Smooth muscle cell (in vitro differentiated cells): Measurements from ENCODE around the gene NID2. TPM values are rescaled to one million over a fixed set of nuclear protein-coding genes. Genes with fewer than 3 reads are reported as not detected.

Experiments
- DNase-seq: peaks from one replicate; lab custom pipeline; 2025; ENCODE audit not compliant: unreplicated experiment; lab: John Stamatoyannopoulos, UW
- H2AFZ ChIP-seq: fragments of 200-600 bp; sonication (generic); 2 replicates; pipeline ENCODE4 v1.6.0; 2016; ENCODE audit warnings: antibody characterized with exemption, low read depth, mild to moderate bottlenecking
- H3F3A ChIP-seq: fragments of 200-600 bp; sonication (generic); 2 replicates; pipeline ENCODE4 v1.6.0; 2017; ENCODE audit warnings: antibody characterized with exemption, low read depth
- H3K27ac ChIP-seq: fragments of 200-600 bp; sonication (generic); 2 replicates; pipeline ENCODE4 v1.5.1; 2016; ENCODE audit warnings: low read depth, mild to moderate bottlenecking
- H3K27me3 ChIP-seq: fragments of 200-600 bp; sonication (generic); 2 replicates; pipeline ENCODE4 v1.6.1; 2016; ENCODE audit warnings: low read depth, mild to moderate bottlenecking
- H3K36me3 ChIP-seq: fragments of 200-600 bp; sonication (generic); 2 replicates; pipeline ENCODE4 v1.5.1; 2016; ENCODE audit warnings: low read depth
- H3K4me1 ChIP-seq: fragments of 200-600 bp; sonication (generic); 2 replicates; pipeline ENCODE4 v1.5.1; 2016; ENCODE audit warnings: low read depth
- H3K4me2 ChIP-seq: fragments of 200-600 bp; sonication (generic); 2 replicates; pipeline ENCODE4 v1.6.0; 2016; ENCODE audit warnings: mild to moderate bottlenecking
- H3K4me3 ChIP-seq: fragments of 200-600 bp; sonication (generic); 2 replicates; pipeline ENCODE4 v1.5.1; 2016; ENCODE audit warnings: mild to moderate bottlenecking
- H3K79me2 ChIP-seq: fragments of 200-600 bp; sonication (generic); 2 replicates; pipeline ENCODE4 v1.6.0; 2016; ENCODE audit warnings: low read depth, mild to moderate bottlenecking
- H3K9ac ChIP-seq: fragments of 200-600 bp; sonication (generic); 2 replicates; pipeline ENCODE4 v1.6.0; 2016; ENCODE audit warnings: low read depth
- H3K9me3 ChIP-seq: fragments of 200-600 bp; sonication (generic); replicated peaks from 2 replicates; pipeline ENCODE4 v1.5.1; 2016; ENCODE audit warnings: low read depth
- H4K20me1 ChIP-seq: fragments of 200-600 bp; sonication (generic); 2 replicates; pipeline ENCODE4 v1.6.0; 2016; ENCODE audit warnings: low read depth
- WGBS: methylation state at CpG from one replicate; pipeline ENCODE4 v1.1.7; 2016; ENCODE audit warnings: low lambda C conversion rate; 5-methylcytosine and 5-hydroxymethylcytosine counted together
- polyA plus RNA-seq: library from polyadenylated mRNA; unstranded; fragments of >200 nt; fragmentation: Nextera tagmentation; extraction: Ambion mirVana; gene quantifications from 2 replicates; pipeline ENCODE4 v1.2.1, GENCODE V29; 2016
- total RNA-seq: library from RNA; depleted of rRNA; stranded (reverse); fragments of >200 nt; gene quantifications from 2 replicates; pipeline ENCODE4 v1.2.3, GENCODE V29; 2014
- TF ChIP-seq, protein P1 (sequence below): fragments of 200-600 bp; sonication (generic); IDR thresholded peaks from 2 replicates; pipeline ENCODE4 v1.5.1; 2017; ENCODE audit warnings: borderline replicate concordance, mild to moderate bottlenecking, antibody characterized with exemption; ENCODE audit not compliant: insufficient read depth, poor library complexity, severe bottlenecking

The NID2 gene
- total and polyA plus RNA-seq, 2 experiments from 2014 or later = 196 to 229 TPM

DNA sequence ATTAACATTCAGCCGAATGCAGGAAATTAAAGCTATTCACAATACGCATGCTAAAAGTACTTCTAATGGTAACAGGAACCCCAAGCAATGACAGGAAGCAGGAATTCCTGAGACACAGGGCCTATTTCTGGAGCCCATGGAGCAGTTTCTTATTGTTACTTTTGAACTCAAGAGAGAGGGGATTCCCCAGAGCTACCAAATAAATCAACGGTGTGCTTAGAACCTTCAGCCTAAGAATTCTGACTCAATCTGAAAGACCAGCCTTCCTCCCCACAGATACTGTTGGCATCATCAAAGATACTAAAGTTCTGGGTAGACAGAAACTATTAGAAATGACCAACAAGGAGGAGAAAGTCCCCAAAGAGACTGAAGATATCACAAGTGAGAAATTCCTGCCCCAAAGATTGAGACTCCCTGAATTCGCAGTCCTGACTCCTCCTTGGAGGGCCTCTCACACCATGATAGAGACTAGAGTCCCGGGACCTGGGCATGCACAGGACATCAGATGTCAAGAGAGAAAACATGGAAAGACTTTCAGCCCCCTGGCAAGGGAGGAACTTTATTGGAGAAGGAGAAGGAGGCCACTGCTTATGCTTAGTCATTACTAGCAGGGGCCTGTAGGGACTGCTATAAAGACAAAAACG is 46.8 kb downstream of the NID2 start:
- peaks cover 16% of the 10 kb centered on the region for H3K4me1 ChIP-seq
- H3K4me2 ChIP-seq = no peak overlapping the region
- peak overlapping the region; percentile 16 for H3K27ac ChIP-seq
- no peaks in the 10 kb centered on the region for H3K9me3 ChIP-seq
- H3K9ac ChIP-seq = no peak overlapping the region
- WGBS = 76% methylated on average over 6 of the region's 6 CpGs
- H4K20me1 ChIP-seq = no peaks in the 10 kb centered on the region
- no peak overlapping the region for H3K4me3 ChIP-seq
- TF ChIP-seq, protein P1, sequence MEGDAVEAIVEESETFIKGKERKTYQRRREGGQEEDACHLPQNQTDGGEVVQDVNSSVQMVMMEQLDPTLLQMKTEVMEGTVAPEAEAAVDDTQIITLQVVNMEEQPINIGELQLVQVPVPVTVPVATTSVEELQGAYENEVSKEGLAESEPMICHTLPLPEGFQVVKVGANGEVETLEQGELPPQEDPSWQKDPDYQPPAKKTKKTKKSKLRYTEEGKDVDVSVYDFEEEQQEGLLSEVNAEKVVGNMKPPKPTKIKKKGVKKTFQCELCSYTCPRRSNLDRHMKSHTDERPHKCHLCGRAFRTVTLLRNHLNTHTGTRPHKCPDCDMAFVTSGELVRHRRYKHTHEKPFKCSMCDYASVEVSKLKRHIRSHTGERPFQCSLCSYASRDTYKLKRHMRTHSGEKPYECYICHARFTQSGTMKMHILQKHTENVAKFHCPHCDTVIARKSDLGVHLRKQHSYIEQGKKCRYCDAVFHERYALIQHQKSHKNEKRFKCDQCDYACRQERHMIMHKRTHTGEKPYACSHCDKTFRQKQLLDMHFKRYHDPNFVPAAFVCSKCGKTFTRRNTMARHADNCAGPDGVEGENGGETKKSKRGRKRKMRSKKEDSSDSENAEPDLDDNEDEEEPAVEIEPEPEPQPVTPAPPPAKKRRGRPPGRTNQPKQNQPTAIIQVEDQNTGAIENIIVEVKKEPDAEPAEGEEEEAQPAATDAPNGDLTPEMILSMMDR = no peak
- no peaks in the 10 kb centered on the region for H3K27me3 ChIP-seq
- H2AFZ ChIP-seq = no peak overlapping the region
- H3K36me3 ChIP-seq = peaks cover 4% of the 10 kb centered on the region
- DNase-seq = no peak
- H3F3A ChIP-seq = peaks cover 12% of the 10 kb centered on the region
- no peaks in the 10 kb centered on the region for H3K79me2 ChIP-seq

DNA sequence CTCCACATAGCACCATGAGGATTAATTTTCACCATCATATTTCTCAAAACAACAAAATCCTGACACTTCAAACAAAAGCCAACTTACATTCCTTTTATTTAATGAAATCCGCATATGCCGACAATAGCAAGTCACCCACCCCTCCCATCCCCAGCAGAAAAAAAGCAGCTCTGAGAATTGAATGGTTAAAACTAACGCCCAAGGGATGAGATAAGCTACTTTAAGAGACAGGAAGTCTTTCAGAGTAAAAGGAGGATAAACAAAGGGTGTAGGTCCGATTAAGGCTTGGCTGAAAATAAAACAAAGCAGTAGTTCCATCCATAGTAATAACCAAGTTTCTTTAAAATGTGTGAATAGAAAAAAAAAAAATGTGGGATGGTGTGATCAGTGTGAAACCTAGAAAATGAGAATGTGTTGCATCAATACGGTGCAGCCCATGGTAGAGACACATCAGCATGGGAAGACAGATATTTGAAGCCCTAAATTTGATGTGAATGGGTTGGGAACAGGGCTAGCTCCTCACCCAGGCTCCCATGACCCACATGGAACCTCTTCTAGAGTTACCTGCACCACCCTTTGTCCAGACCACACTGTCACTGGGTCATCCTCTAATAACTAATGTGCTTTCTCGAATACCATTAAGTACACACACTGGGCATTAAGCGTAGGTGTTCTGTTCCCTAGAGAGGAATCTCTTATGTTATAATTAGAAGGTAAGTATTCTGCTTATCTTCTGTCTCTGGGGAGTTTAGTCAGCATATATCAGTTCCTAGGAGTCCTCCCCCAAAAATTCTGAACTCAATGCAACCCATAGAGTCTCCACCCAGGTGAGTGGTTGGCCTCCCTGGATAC is 47.8 kb downstream of the NID2 start:
- H3K4me1 ChIP-seq = peaks cover 16% of the 10 kb centered on the region
- H4K20me1 ChIP-seq = no peaks in the 10 kb centered on the region
- H2AFZ ChIP-seq = no peak overlapping the region
- peaks cover 4% of the 10 kb centered on the region for H3K36me3 ChIP-seq
- H3K9ac ChIP-seq = no peak overlapping the region
- TF ChIP-seq, protein P1 = no peak
- no peaks in the 10 kb centered on the region for H3K79me2 ChIP-seq
- no peaks in the 10 kb centered on the region for H3K27me3 ChIP-seq
- no peak overlapping the region for H3K4me3 ChIP-seq
- WGBS = 57% methylated on average over 7 of the region's 7 CpGs
- H3F3A ChIP-seq = peaks cover 12% of the 10 kb centered on the region
- peak overlapping the region; percentile 31 for H3K4me2 ChIP-seq
- H3K9me3 ChIP-seq = no peaks in the 10 kb centered on the region
- H3K27ac ChIP-seq = no peak overlapping the region
- no peak for DNase-seq

DNA sequence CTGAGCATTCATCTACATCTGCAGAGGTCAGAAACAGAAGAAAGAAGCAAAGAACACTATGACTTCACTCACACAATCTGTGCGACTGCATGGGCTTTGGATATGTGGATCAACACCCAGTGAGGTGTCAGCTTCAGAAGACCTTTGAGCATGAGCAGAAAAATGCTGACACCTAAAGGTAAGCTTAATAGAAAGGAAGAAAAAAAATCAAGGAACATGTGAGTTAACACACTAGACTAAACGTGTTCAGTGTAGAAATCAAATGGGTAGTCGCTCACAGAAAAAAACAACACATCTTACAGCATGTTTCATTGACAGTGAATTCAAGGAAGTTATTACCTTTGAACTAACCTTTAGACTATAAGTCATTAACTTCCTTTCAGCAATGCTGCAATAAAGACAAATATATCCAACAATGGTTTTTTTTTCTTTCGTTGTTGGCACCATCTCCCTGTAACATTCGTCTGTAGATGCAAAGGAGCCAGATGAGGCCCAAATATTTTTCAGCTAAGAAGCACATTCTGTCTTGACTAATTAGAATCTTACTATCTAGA is 48.6 kb downstream of the NID2 start:
- peaks cover 16% of the 10 kb centered on the region for H3K4me1 ChIP-seq
- H3K27me3 ChIP-seq = no peaks in the 10 kb centered on the region
- H4K20me1 ChIP-seq = no peaks in the 10 kb centered on the region
- TF ChIP-seq, protein P1 = no peak
- H3K4me2 ChIP-seq = no peak overlapping the region
- H3K36me3 ChIP-seq = peaks cover 4% of the 10 kb centered on the region
- H3K4me3 ChIP-seq = no peak overlapping the region
- H3K9me3 ChIP-seq = no peaks in the 10 kb centered on the region
- no peak overlapping the region for H2AFZ ChIP-seq
- DNase-seq = no peak
- H3K79me2 ChIP-seq = no peaks in the 10 kb centered on the region
- peaks cover 9% of the 10 kb centered on the region for H3F3A ChIP-seq
- H3K27ac ChIP-seq = no peak overlapping the region
- H3K9ac ChIP-seq = no peak overlapping the region
- WGBS = 91% methylated on average over 5 of the region's 5 CpGs
